ENCODE data around the gene PARP3. TPM values are rescaled to one million over a fixed set of nuclear protein-coding genes. Genes with fewer than 3 reads are reported as not detected.
"Not testable (repeated sequence)": the region's sequence is repeated elsewhere in the genome, so short reads cannot be mapped to it uniquely, and the experiment has no call there.

Gene PARP3
- total RNA-seq, 1 donor from 2014 or later: 11.7 TPM

GRCh38 chr3:51982838-51983577 is 40.8 kb downstream of the PARP3 start, which contains the start of gene ACY1:
Gene ACY1, plus strand, starts transcription at chr3:51983535. Its CDS starts 530 bp downstream, at chr3:51984065.
- DNase-seq (ENCODE audit: extremely low read depth, low read depth, low spot score): no peak

- no peak for DNase-seq (ENCODE audit: extremely low read depth, low read depth, low spot score)
Measured at GRCh38 chr3:51983578-51984268, 41.6 kb downstream of the PARP3 start.

GRCh38 chr3:51984269-51984647 is 42.1 kb downstream of the PARP3 start:
- DNase-seq (ENCODE audit: extremely low read depth, low read depth, low spot score): no peak

- no peak for DNase-seq (ENCODE audit: extremely low read depth, low read depth, low spot score)
Measured at GRCh38 chr3:51985063-51985462, 42.9 kb downstream of the PARP3 start.

- no peak for DNase-seq (ENCODE audit: extremely low read depth, low read depth, low spot score)
Measured at GRCh38 chr3:51986010-51986947, 44.1 kb downstream of the PARP3 start.

GRCh38 chr3:51987568-51987967 is 45.4 kb downstream of the PARP3 start:
- no peak for DNase-seq (ENCODE audit: extremely low read depth, low read depth, low spot score)

GRCh38 chr3:51988286-51989146 is 46.4 kb downstream of the PARP3 start:
- DNase-seq (ENCODE audit: extremely low read depth, low read depth, low spot score): no peak

- DNase-seq (ENCODE audit: extremely low read depth, low read depth, low spot score): not testable (repeated sequence)
Measured at GRCh38 chr3:51990501-51990971, 48.4 kb downstream of the PARP3 start.

GRCh38 chr3:51992017-51992682 is 50.0 kb downstream of the PARP3 start:
- no peak for DNase-seq (ENCODE audit: extremely low read depth, low read depth, low spot score)

- DNase-seq (ENCODE audit: extremely low read depth, low read depth, low spot score): not testable (repeated sequence)
Measured at GRCh38 chr3:51993657-51994056, 51.5 kb downstream of the PARP3 start.

GRCh38 chr3:51994530-51994929 is 52.4 kb downstream of the PARP3 start:
- no peak for DNase-seq (ENCODE audit: extremely low read depth, low read depth, low spot score)

GRCh38 chr3:51995346-51996163 is 53.4 kb downstream of the PARP3 start, which contains the start of gene RPL29:
Gene RPL29, minus strand, starts transcription at chr3:51995895. Its CDS starts 434 bp downstream, at chr3:51995461.
- DNase-seq (ENCODE audit: extremely low read depth, low read depth, low spot score): peak; percentile 80

GRCh38 chr3:51997172-51997571 is 55.0 kb downstream of the PARP3 start:
- no peak for DNase-seq (ENCODE audit: extremely low read depth, low read depth, low spot score)

- DNase-seq (ENCODE audit: extremely low read depth, low read depth, low spot score): no peak
Measured at GRCh38 chr3:51997935-51998596, 55.9 kb downstream of the PARP3 start.

Measured in glomerular endothelial cell (primary cell).